Mucosa of stomach (tissue), 1 donor: Measurements from ENCODE around the gene ZFPL1.

ENCODE experiments used
- H3K27me3 ChIP-seq: one replicate; pipeline ENCODE4 v1.7.0; 2013; ENCODE audit warnings: mild to moderate bottlenecking, low read length; ENCODE audit not compliant: control insufficient read depth, insufficient read depth
- H3K36me3 ChIP-seq: one replicate; pipeline ENCODE4 v1.7.0; 2013; ENCODE audit warnings: low read length; ENCODE audit not compliant: control insufficient read depth, insufficient read depth
- H3K4me1 ChIP-seq: one replicate; pipeline ENCODE4 v1.7.0; 2013; ENCODE audit warnings: mild to moderate bottlenecking, low read length; ENCODE audit not compliant: control insufficient read depth, insufficient read depth
- H3K4me3 ChIP-seq: one replicate; pipeline ENCODE4 v1.7.0; 2013; ENCODE audit warnings: low read length
- H3K9ac ChIP-seq: one replicate; pipeline ENCODE4 v1.7.0; 2013; ENCODE audit warnings: mild to moderate bottlenecking, low read length, moderate library complexity
- H3K9me3 ChIP-seq: one replicate; pipeline ENCODE4 v1.7.0; 2013; ENCODE audit warnings: mild to moderate bottlenecking, low read length, moderate library complexity; ENCODE audit not compliant: control insufficient read depth
- donor health status: Pancreatic carcinoma.

ZFPL1 gene

DNA sequence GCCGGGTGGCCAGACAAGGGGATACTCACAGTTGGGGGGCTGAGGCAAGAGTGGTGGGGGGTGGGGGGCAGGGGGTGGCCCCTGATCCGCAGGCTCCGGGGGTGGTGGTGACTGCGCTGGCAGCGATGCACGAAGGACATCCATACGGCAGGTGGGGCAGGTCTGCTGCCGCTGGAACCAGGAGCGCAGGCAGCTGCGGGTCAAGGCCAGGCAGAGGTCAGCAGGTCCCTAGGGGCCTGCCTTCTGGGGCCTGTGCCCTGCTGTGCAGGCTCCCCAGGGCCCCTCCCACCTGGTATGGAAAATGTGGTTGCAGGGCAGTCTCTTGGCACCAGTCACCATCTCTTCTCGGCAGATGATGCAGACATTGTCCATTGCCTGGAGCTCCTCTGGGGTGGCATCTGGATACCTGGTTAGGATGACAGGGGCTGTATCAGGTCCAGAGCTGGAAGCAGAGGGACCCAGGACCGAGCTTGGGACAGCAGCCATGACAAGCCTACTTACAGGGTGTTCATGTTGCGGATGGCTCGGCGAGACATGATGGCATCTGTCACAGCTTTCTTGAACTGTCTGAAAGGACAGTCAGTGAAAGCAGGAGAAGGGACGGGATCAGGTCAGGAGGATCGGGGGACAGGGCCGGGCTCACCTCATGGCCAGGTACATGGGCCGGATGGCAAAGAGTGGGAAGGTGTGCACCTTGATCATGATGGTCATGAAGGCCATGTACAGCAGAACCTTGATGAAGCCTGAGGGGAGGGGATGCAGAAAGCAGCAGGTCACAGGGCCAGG lies 46.8 kb downstream of the ZFPL1 start:
- Histone ChIP-seq H3K4me3 (no peak overlapping the region), H3K4me1 (peaks cover 26% of the 10 kb centered on the region), H3K27me3 (no peaks in the 10 kb centered on the region), H3K36me3 (peaks cover 43% of the 10 kb centered on the region), H3K9me3 (no peaks in the 10 kb centered on the region), H3K9ac (no peak overlapping the region)

DNA sequence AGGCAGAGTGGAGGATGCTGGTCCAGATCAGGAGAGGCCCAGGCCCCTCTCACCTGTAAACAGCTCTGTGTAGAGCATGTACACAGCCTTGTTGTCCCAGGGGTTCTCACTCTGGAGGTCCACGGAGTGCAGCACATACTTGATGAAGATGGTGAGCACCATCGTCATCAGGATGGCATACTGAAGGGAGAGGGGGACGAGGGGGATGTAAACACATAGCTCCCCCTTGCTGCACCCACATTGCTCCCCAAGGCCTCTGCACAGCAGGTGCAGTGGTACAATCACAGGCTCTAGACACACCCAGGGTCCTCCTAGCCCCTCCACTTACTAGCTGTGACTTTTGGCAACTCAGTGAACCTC lies 47.4 kb downstream of the ZFPL1 start:
- no peaks in the 10 kb centered on the region for H3K9me3 ChIP-seq
- peaks cover 31% of the 10 kb centered on the region for H3K4me1 ChIP-seq
- no peak overlapping the region for H3K9ac ChIP-seq
- H3K36me3 ChIP-seq, result peaks cover 43% of the 10 kb centered on the region
- no peak overlapping the region for H3K4me3 ChIP-seq
- no peaks in the 10 kb centered on the region for H3K27me3 ChIP-seq

DNA sequence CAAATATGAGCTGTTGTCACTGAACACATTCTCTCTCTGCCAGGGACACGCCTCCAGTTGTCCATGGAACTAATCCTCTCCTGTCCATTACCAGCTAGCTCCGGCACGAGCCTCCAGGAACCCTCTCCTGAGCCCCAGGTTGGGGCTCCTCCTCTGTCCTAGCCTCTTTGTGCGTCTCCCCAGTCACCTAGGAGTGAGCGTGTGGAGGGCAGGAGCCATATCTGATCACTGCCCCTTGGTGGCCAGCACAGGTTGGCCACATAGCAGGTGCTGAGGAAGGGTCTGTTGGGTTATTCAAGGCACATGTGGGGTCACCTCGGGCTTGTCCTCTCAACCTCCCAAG lies 47.8 kb downstream of the ZFPL1 start:
- Histone ChIP-seq H3K27me3 (no peaks in the 10 kb centered on the region), H3K9ac (no peak overlapping the region), H3K4me1 (peaks cover 31% of the 10 kb centered on the region), H3K36me3 (peaks cover 39% of the 10 kb centered on the region), H3K9me3 (no peaks in the 10 kb centered on the region), H3K4me3 (no peak overlapping the region)

- peaks cover 39% of the 10 kb centered on the region for H3K36me3 ChIP-seq
- peaks cover 31% of the 10 kb centered on the region for H3K4me1 ChIP-seq
- peak overlapping the region; percentile 99 for H3K9ac ChIP-seq
- H3K9me3 ChIP-seq, result no peaks in the 10 kb centered on the region
- peak overlapping the region; percentile 93 for H3K4me3 ChIP-seq
- H3K27me3 ChIP-seq, result no peaks in the 10 kb centered on the region
These were observed 48.4 kb downstream of the ZFPL1 start for GRCh38 chr11:65132238-65132987.

DNA sequence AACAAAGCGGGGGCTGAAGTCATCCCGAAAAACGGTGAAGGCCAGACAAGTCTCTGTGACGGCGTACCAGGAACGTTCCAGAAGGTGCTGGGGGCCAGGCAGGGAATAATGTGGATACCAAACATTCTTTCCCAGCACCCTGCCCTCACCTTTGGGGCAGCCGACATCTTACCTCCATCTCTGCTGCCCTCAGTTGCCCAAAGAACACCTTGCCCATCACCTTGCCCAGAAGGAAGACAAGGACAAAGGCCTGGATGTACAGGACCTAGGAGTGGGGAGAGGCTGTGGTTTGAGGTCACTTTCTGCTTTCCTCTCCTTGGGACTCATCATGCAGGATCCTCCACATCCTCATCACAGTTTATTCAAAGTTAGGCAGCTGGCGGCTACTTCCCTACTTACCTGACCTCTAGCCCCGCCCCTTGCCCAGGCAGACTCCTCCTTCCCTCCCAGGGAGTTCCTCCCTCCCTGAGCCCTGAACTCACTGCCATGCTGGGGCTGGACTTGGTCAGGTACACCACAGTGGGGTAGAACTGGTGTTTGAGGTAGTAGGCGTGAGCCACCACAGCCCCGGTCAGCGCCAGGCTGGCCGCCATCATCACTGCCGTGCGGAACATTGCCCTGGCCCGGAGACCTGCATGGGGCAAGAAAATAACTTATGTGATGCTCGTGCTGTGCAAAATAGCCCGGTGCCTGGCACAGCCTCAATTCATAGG lies 49.1 kb downstream of the ZFPL1 start:
- H3K36me3 ChIP-seq, result peaks cover 39% of the 10 kb centered on the region
- no peaks in the 10 kb centered on the region for H3K27me3 ChIP-seq
- peak overlapping the region; percentile 99 for H3K9ac ChIP-seq
- peaks cover 31% of the 10 kb centered on the region for H3K4me1 ChIP-seq
- no peaks in the 10 kb centered on the region for H3K9me3 ChIP-seq
- peak overlapping the region; percentile 93 for H3K4me3 ChIP-seq

DNA sequence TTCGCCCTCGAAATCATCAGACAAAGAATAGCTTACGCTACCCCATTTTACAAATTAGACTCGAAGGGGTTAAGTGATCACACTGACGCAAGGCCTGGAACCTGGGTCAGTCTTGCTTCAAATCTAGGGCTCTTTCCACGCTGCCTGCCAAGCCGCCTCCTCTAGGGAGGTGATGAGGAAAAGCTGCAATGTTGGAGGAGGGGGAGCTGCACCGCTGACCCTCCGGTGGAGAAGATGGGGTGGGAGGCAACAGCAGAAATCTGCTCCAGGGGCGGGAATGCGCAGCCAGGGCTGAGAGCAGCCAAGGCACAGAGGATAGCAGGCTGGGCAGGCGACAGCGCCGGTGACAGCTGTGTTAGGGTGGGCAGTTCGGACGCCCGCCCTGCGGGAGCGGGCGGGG lies 49.7 kb downstream of the ZFPL1 start:
- Histone ChIP-seq H3K4me1 (peaks cover 31% of the 10 kb centered on the region), H3K36me3 (peaks cover 38% of the 10 kb centered on the region), H3K27me3 (no peaks in the 10 kb centered on the region), H3K4me3 (peak overlapping the region; percentile 93), H3K9me3 (no peaks in the 10 kb centered on the region), H3K9ac (peak overlapping the region; percentile 99)

DNA sequence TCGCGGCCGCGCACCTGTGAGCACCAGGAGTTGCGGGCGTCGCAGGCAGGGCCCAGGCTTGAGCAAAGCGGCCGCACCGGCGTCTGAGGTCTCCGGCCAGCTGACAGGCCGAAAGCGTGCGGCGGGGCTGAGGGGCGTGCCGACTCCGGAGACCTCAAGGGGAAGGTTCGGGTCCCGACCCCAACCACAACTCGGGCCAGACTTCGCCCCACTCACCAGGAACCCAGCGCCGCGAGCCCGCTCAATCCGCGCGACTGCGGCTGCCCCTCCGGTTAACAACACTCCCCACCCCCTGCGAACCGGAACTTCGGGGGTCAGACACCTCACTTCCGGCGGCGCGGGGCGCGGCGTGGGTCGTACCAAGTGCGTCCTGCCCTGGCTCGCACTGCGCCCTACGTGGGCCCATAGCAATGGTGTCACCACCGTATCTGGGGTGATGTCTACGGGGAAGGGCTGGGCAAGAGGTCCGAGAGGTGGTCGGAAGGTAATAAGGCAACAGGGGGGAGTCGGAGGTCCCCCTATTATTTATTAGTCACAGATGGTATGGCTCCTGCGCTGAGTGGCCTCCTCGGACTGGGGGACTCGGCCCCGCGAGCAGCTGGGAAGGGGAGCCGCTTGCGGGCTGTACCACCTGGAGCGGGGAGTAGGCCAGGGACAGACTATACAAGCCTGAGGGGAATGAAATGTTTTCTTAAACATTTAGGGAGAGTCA lies 50.4 kb downstream of the ZFPL1 start, which contains the start of gene SYVN1:
SYVN1 (minus strand) TSS at position 280 of the 712 bp plus-strand sequence. CDS start 918 bp downstream, outside the sequence.
- peak within 1 kb of the TSS; percentile 93 for H3K4me3 ChIP-seq
- H3K36me3 ChIP-seq, result peaks cover 31% of the 10 kb centered on the region
- H3K4me1 ChIP-seq, result peaks cover 31% of the 10 kb centered on the region
- no peaks in the 10 kb centered on the region for H3K9me3 ChIP-seq
- H3K9ac ChIP-seq, result peak within 1 kb of the TSS; percentile 99
- H3K27me3 ChIP-seq, result no peaks in the 10 kb centered on the region

DNA sequence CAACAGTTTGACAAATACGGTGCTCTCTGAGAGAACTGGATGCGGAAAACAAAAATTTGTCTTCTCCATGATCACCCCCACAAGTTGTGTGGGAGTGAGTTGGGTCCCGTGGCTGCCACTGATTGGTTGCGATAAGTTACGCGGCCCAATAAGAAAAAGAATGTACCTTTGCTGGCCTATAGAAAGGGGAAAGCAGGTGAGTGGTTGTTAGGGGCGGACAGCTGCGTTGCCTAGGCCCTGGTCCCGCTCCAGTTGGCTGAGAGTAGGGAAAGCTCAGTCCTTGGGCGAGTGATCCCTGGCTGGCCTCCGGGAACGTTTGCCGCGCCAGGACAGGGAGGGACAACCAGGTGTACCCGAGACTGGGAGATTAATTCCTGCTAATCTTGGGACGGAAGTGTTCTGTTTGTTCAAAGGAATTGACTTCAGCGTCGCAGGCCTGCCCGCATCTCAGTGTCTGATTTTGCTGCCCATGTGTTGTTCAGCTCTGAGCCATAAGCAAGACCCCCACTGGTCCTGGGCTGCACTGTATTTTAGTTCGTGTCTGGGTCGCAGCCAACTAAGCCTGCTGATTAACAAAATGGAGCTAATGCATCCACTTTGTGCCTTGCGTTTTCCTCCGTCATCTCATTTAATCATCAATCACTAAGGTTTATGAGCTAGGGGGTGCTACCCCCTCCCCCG lies 51.1 kb downstream of the ZFPL1 start:
- H3K9ac ChIP-seq, result peak overlapping the region; percentile 99
- no peaks in the 10 kb centered on the region for H3K27me3 ChIP-seq
- H3K36me3 ChIP-seq, result peaks cover 24% of the 10 kb centered on the region
- H3K9me3 ChIP-seq, result no peaks in the 10 kb centered on the region
- H3K4me3 ChIP-seq, result peak overlapping the region; percentile 93
- peaks cover 31% of the 10 kb centered on the region for H3K4me1 ChIP-seq

DNA sequence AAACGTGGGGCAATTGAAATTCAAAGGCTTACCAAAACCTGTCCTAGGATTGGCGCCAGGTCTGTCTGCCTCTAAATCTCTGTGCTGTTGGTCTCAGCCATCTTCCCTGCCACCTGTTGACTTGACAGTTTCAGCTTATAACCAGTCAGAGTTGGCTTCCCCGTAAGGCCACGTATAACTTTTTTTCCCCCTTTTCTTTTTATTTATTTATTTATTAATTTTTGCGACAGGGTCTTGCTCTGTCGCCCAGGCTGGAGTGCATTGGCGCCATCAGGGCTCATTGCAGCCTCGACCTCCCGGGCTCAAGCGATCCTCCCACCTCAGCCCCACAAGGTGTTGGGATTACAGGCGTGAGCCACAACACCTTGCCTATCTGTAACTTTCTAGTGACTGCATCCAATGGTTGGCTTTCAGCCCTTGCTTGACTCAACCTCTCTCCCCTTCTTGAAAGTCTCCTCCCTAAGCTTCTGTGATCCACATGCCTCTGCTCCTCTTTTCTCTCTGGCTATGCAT lies 51.7 kb downstream of the ZFPL1 start:
- Histone ChIP-seq H3K36me3 (peaks cover 21% of the 10 kb centered on the region), H3K9me3 (no peaks in the 10 kb centered on the region), H3K4me3 (peak overlapping the region; percentile 93), H3K9ac (peak overlapping the region; percentile 99), H3K4me1 (peaks cover 31% of the 10 kb centered on the region), H3K27me3 (no peaks in the 10 kb centered on the region)

DNA sequence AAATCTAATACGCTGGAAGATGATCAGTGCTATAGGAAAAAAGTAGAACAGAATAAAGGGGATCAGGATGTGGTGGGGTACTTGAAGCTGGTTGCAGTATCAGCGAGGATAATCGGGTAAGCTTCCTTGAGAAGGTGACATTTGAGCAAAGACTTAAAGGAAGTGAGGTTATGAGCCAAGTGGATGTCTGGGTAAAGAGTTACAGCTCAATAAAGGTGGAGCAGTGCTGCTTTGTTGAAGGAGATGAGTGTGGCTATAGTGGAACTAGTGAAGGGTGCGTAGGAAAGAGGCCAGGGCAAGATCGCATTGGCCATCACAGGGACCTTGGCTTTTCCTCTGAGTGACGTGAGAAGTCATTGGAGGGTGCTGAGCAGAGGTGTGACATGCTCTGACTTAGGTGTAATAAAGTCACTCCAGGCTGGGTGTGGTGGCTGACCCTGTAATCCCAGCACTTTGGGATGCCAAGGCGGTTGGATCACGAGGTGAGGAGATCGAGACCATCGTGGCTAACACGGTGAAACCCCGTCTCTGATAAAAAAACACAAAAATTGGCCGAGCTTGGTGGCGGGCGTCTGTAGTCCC lies 52.6 kb downstream of the ZFPL1 start:
- Histone ChIP-seq H3K4me3 (no peak overlapping the region), H3K9me3 (no peaks in the 10 kb centered on the region), H3K9ac (no peak overlapping the region), H3K36me3 (peaks cover 12% of the 10 kb centered on the region), H3K27me3 (no peaks in the 10 kb centered on the region), H3K4me1 (peaks cover 31% of the 10 kb centered on the region)
